Measurements from ENCODE around the gene NPIPA1. TPM values are rescaled to one million over a fixed set of nuclear protein-coding genes. Genes with fewer than 3 reads are reported as not detected.
"Not testable (repeated sequence)": the region's sequence is repeated elsewhere in the genome, so short reads cannot be mapped to it uniquely, and the experiment has no call there.

The NPIPA1 gene
- total RNA-seq, 2 experiments from 2014 or later = 140 to 142 TPM

GRCh38 chr16:14957576-14958322, 20.5 kb downstream of the NPIPA1 start:
- H3K36me3 Mint-ChIP-seq = no peaks in the 10 kb centered on the region
- no peaks in the 10 kb centered on the region for H3K4me1 Mint-ChIP-seq
- ATAC-seq (ENCODE audit: low read depth) (no peak), DNase-seq (no peak)
- POLR2A ChIA-PET = no interaction called here
- peaks cover 4% of the 10 kb centered on the region for H3K27me3 Mint-ChIP-seq
- no peak overlapping the region for H3K4me3 Mint-ChIP-seq
- no peaks in the 10 kb centered on the region for H3K9me3 Mint-ChIP-seq
- no peak overlapping the region for H3K27ac Mint-ChIP-seq

- Mint-ChIP-seq H3K9me3 (no peaks in the 10 kb centered on the region), H3K4me1 (no peaks in the 10 kb centered on the region), H3K27ac (no peak overlapping the region), H3K27me3 (peaks cover 6% of the 10 kb centered on the region), H3K36me3 (no peaks in the 10 kb centered on the region), H3K4me3 (no peak overlapping the region)
- no peak for ATAC-seq (ENCODE audit: low read depth)
- POLR2A ChIA-PET = no interaction called here
- no peak for DNase-seq
Measured at GRCh38 chr16:14958323-14958600, 21.0 kb downstream of the NPIPA1 start.

GRCh38 chr16:14958970-14959369, 21.7 kb downstream of the NPIPA1 start:
- Mint-ChIP-seq H3K4me1 (no peaks in the 10 kb centered on the region), H3K36me3 (no peaks in the 10 kb centered on the region), H3K4me3 (no peak overlapping the region), H3K27me3 (peaks cover 9% of the 10 kb centered on the region), H3K9me3 (no peaks in the 10 kb centered on the region), H3K27ac (no peak overlapping the region)
- DNase-seq = no peak
- no peak for ATAC-seq (ENCODE audit: low read depth)
- POLR2A ChIA-PET = interaction anchor here (0.7 kb wide), 1 partner anchor 9 kb away, joined by 4 read pairs; no protein-coding TSS in a partner anchor

- no peak for ATAC-seq (ENCODE audit: low read depth)
- H3K27ac Mint-ChIP-seq = no peak overlapping the region
- POLR2A ChIA-PET = no interaction called here
Measured at GRCh38 chr16:14961405-14962186, 24.4 kb downstream of the NPIPA1 start.

GRCh38 chr16:14963281-14964173, 26.3 kb downstream of the NPIPA1 start:
- POLR2A ChIA-PET = no interaction called here
- Mint-ChIP-seq H3K36me3 (no peaks in the 10 kb centered on the region), H3K9me3 (no peaks in the 10 kb centered on the region)

More at GRCh38 chr16:14961405-14962186, 24.4 kb downstream of the NPIPA1 start:
- no peak overlapping the region for H3K4me3 Mint-ChIP-seq
- H3K9me3 Mint-ChIP-seq = no peaks in the 10 kb centered on the region
- no peaks in the 10 kb centered on the region for H3K36me3 Mint-ChIP-seq
- H3K27me3 Mint-ChIP-seq = peaks cover 12% of the 10 kb centered on the region
- H3K4me1 Mint-ChIP-seq = no peaks in the 10 kb centered on the region
- no peak for DNase-seq

GRCh38 chr16:14965328-14965727, 28.1 kb downstream of the NPIPA1 start:
- Mint-ChIP-seq H3K36me3 (no peaks in the 10 kb centered on the region), H3K9me3 (no peaks in the 10 kb centered on the region), H3K27ac (no peak overlapping the region), H3K27me3 (peaks cover 15% of the 10 kb centered on the region), H3K4me3 (no peak overlapping the region), H3K4me1 (no peaks in the 10 kb centered on the region)
- ATAC-seq (ENCODE audit: low read depth) (no peak), DNase-seq (no peak)
- POLR2A ChIA-PET = no interaction called here

More at GRCh38 chr16:14963281-14964173, 26.3 kb downstream of the NPIPA1 start:
- H3K4me3 Mint-ChIP-seq = no peak overlapping the region
- H3K4me1 Mint-ChIP-seq = no peaks in the 10 kb centered on the region
- H3K27ac Mint-ChIP-seq = no peak overlapping the region
- peaks cover 15% of the 10 kb centered on the region for H3K27me3 Mint-ChIP-seq
- ATAC-seq (ENCODE audit: low read depth) (no peak), DNase-seq (no peak)

GRCh38 chr16:14969795-14970194, 32.6 kb downstream of the NPIPA1 start:
- H3K4me1 Mint-ChIP-seq; POLR2A ChIA-PET; H3K4me3 Mint-ChIP-seq; ATAC-seq (ENCODE audit: low read depth); H3K36me3 Mint-ChIP-seq; DNase-seq; H3K27me3 Mint-ChIP-seq; H3K27ac Mint-ChIP-seq; H3K9me3 Mint-ChIP-seq: not testable (repeated sequence)

GRCh38 chr16:14971621-14972228, 34.5 kb downstream of the NPIPA1 start:
- POLR2A ChIA-PET; H3K9me3 Mint-ChIP-seq; DNase-seq; H3K27ac Mint-ChIP-seq; H3K27me3 Mint-ChIP-seq; H3K36me3 Mint-ChIP-seq; H3K4me3 Mint-ChIP-seq; ATAC-seq (ENCODE audit: low read depth): not testable (repeated sequence)
- peaks cover 11% of the 10 kb centered on the region for H3K4me1 Mint-ChIP-seq

- H3K36me3 Mint-ChIP-seq; POLR2A ChIA-PET; H3K9me3 Mint-ChIP-seq; ATAC-seq (ENCODE audit: low read depth); DNase-seq; H3K27me3 Mint-ChIP-seq; H3K27ac Mint-ChIP-seq: not testable (repeated sequence)
- Mint-ChIP-seq H3K4me3 (peak overlapping the region; percentile 55), H3K4me1 (peaks cover 15% of the 10 kb centered on the region)
Measured at GRCh38 chr16:14973785-14974322, 36.6 kb downstream of the NPIPA1 start.

- H3K9me3 Mint-ChIP-seq; H3K27me3 Mint-ChIP-seq; DNase-seq; ATAC-seq (ENCODE audit: low read depth); H3K36me3 Mint-ChIP-seq: not testable (repeated sequence)
- H3K27ac Mint-ChIP-seq = peak overlapping the region; percentile 85
- peaks cover 15% of the 10 kb centered on the region for H3K4me1 Mint-ChIP-seq
- POLR2A ChIA-PET = interaction anchor here (0.8 kb wide), 1 partner anchor 81 kb away, joined by 4 read pairs; the partner anchor contains the start of gene NTAN1
- H3K4me3 Mint-ChIP-seq = peak overlapping the region; percentile 90
Measured at GRCh38 chr16:14974331-14974655, 37.0 kb downstream of the NPIPA1 start.

- H3K9me3 Mint-ChIP-seq, H3K27me3 Mint-ChIP-seq: not testable (repeated sequence)
Measured at GRCh38 chr16:14974656-14975417, 37.6 kb downstream of the NPIPA1 start, which contains the start of gene PDXDC1. TSS of gene PDXDC1 (plus strand) at chr16:14975026. CDS start at chr16:14975200, 174 bp downstream.

More at GRCh38 chr16:14974656-14975417, 37.6 kb downstream of the NPIPA1 start, which contains the start of gene PDXDC1:
- Mint-ChIP-seq H3K27ac (peak within 1 kb of the TSS; percentile 85), H3K4me1 (peaks cover 15% of the 10 kb centered on the region), H3K4me3 (peak within 1 kb of the TSS; percentile 90)
- H3K36me3 Mint-ChIP-seq = not testable (repeated sequence)
- POLR2A ChIA-PET = interaction anchor here (0.6 to 0.8 kb wide), 2 partner anchors 9 to 81 kb away, joined by 3 to 4 read pairs; partner anchors contain the start of gene NTAN1
- DNase-seq (peak; percentile 99), ATAC-seq (ENCODE audit: low read depth) (peak; percentile 98)

Data from activated naive CD8-positive, alpha-beta T cell treated with anti-CD3 and anti-CD28 coated beads, Interleukin-2, amount 10 ng/mL, durations not matched to agents 7 days and 5 days (primary cell).